OCI-LY7 (cell line): ENCODE data around the gene THAP6.

Experiments
- EZH2phosphoT487 ChIP-seq: fragments of 200-600 bp; sonication (generic); IDR thresholded peaks from 2 replicates; pipeline ENCODE4 v1.6.1; 2018; ENCODE audit warnings: low read depth, borderline replicate concordance, mild to moderate bottlenecking, mixed run types, antibody characterized with exemption, low read length, moderate library complexity, mixed read lengths
- TF ChIP-seq, protein P1 (sequence below): fragments of 200-600 bp; sonication (generic); conservative IDR thresholded peaks from 2 replicates; pipeline ENCODE4 v1.5.1; 2014; ENCODE audit warnings: mild to moderate bottlenecking, antibody characterized with exemption, low read length, moderate library complexity, mixed read lengths

DNA sequence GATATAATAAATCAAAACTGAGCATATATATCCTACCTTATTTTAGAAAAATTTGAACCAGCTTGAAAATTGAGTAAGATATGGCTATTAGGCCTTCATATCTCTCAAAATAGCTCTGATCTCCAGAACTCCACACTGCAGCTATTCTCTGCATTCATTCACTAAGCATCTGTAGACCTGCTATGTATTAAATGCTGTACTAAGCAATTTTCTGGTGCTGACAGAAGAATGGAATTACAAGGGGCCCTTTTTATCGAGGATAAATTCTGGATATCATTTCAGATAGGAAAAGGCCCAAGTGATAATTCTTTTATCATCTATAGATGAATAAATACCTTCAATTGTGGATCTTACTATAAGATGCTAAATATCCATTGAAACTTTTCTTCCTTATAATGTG lies 1.9 kb downstream of the THAP6 start:
- TF ChIP-seq, protein P1, sequence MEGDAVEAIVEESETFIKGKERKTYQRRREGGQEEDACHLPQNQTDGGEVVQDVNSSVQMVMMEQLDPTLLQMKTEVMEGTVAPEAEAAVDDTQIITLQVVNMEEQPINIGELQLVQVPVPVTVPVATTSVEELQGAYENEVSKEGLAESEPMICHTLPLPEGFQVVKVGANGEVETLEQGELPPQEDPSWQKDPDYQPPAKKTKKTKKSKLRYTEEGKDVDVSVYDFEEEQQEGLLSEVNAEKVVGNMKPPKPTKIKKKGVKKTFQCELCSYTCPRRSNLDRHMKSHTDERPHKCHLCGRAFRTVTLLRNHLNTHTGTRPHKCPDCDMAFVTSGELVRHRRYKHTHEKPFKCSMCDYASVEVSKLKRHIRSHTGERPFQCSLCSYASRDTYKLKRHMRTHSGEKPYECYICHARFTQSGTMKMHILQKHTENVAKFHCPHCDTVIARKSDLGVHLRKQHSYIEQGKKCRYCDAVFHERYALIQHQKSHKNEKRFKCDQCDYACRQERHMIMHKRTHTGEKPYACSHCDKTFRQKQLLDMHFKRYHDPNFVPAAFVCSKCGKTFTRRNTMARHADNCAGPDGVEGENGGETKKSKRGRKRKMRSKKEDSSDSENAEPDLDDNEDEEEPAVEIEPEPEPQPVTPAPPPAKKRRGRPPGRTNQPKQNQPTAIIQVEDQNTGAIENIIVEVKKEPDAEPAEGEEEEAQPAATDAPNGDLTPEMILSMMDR: no peak
- TF ChIP-seq EZH2phosphoT487: no peak
